Measurements from ENCODE around the gene BLOC1S6.

GRCh38 chr15:45606841-45607240 lies 19.7 kb downstream of the BLOC1S6 start:
- TF ChIP-seq, protein P1, sequence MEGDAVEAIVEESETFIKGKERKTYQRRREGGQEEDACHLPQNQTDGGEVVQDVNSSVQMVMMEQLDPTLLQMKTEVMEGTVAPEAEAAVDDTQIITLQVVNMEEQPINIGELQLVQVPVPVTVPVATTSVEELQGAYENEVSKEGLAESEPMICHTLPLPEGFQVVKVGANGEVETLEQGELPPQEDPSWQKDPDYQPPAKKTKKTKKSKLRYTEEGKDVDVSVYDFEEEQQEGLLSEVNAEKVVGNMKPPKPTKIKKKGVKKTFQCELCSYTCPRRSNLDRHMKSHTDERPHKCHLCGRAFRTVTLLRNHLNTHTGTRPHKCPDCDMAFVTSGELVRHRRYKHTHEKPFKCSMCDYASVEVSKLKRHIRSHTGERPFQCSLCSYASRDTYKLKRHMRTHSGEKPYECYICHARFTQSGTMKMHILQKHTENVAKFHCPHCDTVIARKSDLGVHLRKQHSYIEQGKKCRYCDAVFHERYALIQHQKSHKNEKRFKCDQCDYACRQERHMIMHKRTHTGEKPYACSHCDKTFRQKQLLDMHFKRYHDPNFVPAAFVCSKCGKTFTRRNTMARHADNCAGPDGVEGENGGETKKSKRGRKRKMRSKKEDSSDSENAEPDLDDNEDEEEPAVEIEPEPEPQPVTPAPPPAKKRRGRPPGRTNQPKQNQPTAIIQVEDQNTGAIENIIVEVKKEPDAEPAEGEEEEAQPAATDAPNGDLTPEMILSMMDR (IDR thresholded peaks at IDR 0.05; ENCODE audit: poor library complexity, severe bottlenecking): no peak
- TF ChIP-seq EZH2 (IDR thresholded peaks at IDR 0.05; ENCODE audit: borderline replicate concordance, insufficient read depth, low read length, poor library complexity, severe bottlenecking): no peak

Data from neural cell (in vitro differentiated cells).